Measurements from ENCODE around the gene GPC4. TPM values are rescaled to one million over a fixed set of nuclear protein-coding genes. Genes with fewer than 3 reads are reported as not detected.

GPC4 gene
- total RNA-seq, 4 donors from 2014 or later: 8.5 to 17.4 (median 12.3) TPM

- intact Hi-C loops (cut with DNase I): loop anchor here (10.0 kb wide), 1 partner anchor 335 kb away; no protein-coding TSS in a partner anchor
- H3K36me3 ChIP-seq: no peaks in the 10 kb centered on the region
- no peak for DNase-seq
- H3K27ac ChIP-seq: no peak overlapping the region
- WGBS, 2 donors: 50 to 74% methylated on average over 2 of the region's 2 CpGs
- H3K9me3 ChIP-seq: no peaks in the 10 kb centered on the region
- no peak overlapping the region for H3K4me3 ChIP-seq (replicated peaks in 1 of 3)
- no peak for TF ChIP-seq CTCF (IDR thresholded peaks at IDR 0.05)
- TF ChIP-seq POLR2A (IDR thresholded peaks at IDR 0.05): no peak
- H3K27me3 ChIP-seq: no peaks in the 10 kb centered on the region
- peaks cover 0 to 7% of the 10 kb centered on the region in 2 donors for H3K4me1 ChIP-seq
These were observed 75.7 kb downstream of the GPC4 start for GRCh38 chrX:133339566-133339965.

GRCh38 chrX:133337250-133337649, 78.0 kb downstream of the GPC4 start:
- H3K27ac ChIP-seq: no peak overlapping the region
- DNase-seq: peak; percentile 63 to 68
- no peaks in the 10 kb centered on the region for H3K36me3 ChIP-seq
- no peak for TF ChIP-seq POLR2A (IDR thresholded peaks at IDR 0.05)
- TF ChIP-seq CTCF (IDR thresholded peaks at IDR 0.05): no peak
- WGBS, 2 donors: 31 to 32% methylated on average over 2 of the region's 2 CpGs
- no peaks in the 10 kb centered on the region for H3K4me1 ChIP-seq
- intact Hi-C loops (cut with DNase I): loop anchor here (10.0 kb wide), 1 partner anchor 338 kb away; no protein-coding TSS in a partner anchor
- no peaks in the 10 kb centered on the region for H3K9me3 ChIP-seq
- no peaks in the 10 kb centered on the region for H3K27me3 ChIP-seq
- H3K4me3 ChIP-seq (replicated peaks in 1 of 3): no peak overlapping the region

- 69 to 80% methylated on average over 2 of the region's 2 CpGs for WGBS, 2 donors
- Histone ChIP-seq H3K9me3 (no peaks in the 10 kb centered on the region), H3K36me3 (no peaks in the 10 kb centered on the region), H3K27ac (no peak overlapping the region), H3K4me3 (replicated peaks in 1 of 3) (no peak overlapping the region), H3K4me1 (no peaks in the 10 kb centered on the region), H3K27me3 (no peaks in the 10 kb centered on the region)
- peak in 4 of 6 experiments; percentile 37 to 50 (median 46) for TF ChIP-seq CTCF (IDR thresholded peaks at IDR 0.05)
- TF ChIP-seq POLR2A (IDR thresholded peaks at IDR 0.05): no peak
- peak in 1 of 2 donors; percentile 3 for DNase-seq
- intact Hi-C loops (cut with DNase I): loop anchor here (10.0 kb wide), 1 partner anchor 340 kb away; no protein-coding TSS in a partner anchor
These were observed 80.3 kb downstream of the GPC4 start for GRCh38 chrX:133335027-133335426.

- Histone ChIP-seq H3K36me3 (no peaks in the 10 kb centered on the region), H3K27ac (no peak overlapping the region), H3K27me3 (no peaks in the 10 kb centered on the region), H3K4me1 (no peaks in the 10 kb centered on the region), H3K9me3 (no peaks in the 10 kb centered on the region), H3K4me3 (replicated peaks in 1 of 3) (no peak overlapping the region)
- no peak for DNase-seq
- TF ChIP-seq POLR2A (IDR thresholded peaks at IDR 0.05): no peak
- TF ChIP-seq CTCF (IDR thresholded peaks at IDR 0.05): no peak
- intact Hi-C loops (cut with DNase I): loop anchor here (10.0 kb wide), 1 partner anchor 342 kb away; no protein-coding TSS in a partner anchor
- 64 to 77% methylated on average over 4 of the region's 4 CpGs for WGBS, 2 donors
These were observed 82.0 kb downstream of the GPC4 start for GRCh38 chrX:133333154-133333750.

GRCh38 chrX:133332737-133333136, 82.6 kb downstream of the GPC4 start:
- TF ChIP-seq CTCF (IDR thresholded peaks at IDR 0.05) (no peak), POLR2A (IDR thresholded peaks at IDR 0.05) (no peak)
- intact Hi-C loops (cut with DNase I): loop anchor here (10.0 kb wide), 1 partner anchor 342 kb away; no protein-coding TSS in a partner anchor
- WGBS, 2 donors: 85 to 92% methylated on average over 4 of the region's 4 CpGs

More at GRCh38 chrX:133332737-133333136, 82.6 kb downstream of the GPC4 start:
- no peaks in the 10 kb centered on the region for H3K27me3 ChIP-seq
- no peaks in the 10 kb centered on the region for H3K9me3 ChIP-seq
- H3K36me3 ChIP-seq: no peaks in the 10 kb centered on the region
- DNase-seq: no peak
- H3K4me3 ChIP-seq (replicated peaks in 1 of 3): no peak overlapping the region
- no peaks in the 10 kb centered on the region for H3K4me1 ChIP-seq
- no peak overlapping the region for H3K27ac ChIP-seq

Measured in thyroid gland (tissue), 4 donors.